Measurements from ENCODE around the gene PXDN. TPM values are rescaled to one million over a fixed set of nuclear protein-coding genes. Genes with fewer than 3 reads are reported as not detected.

Gene PXDN
- total and polyA plus RNA-seq, 2 donors (not counting 1 experiment from before 2014, with no cell fraction given), result 0.21 to 1.4 TPM

GRCh38 chr2:1609040-1609439, 135.3 kb downstream of the PXDN start:
- Histone ChIP-seq H3K79me2 (ENCODE audit: control insufficient read depth, insufficient read depth, low read length) (no peaks in the 10 kb centered on the region), H4K20me1 (ENCODE audit: control insufficient read depth, insufficient read depth, low read length, poor library complexity, severe bottlenecking) (no peaks in the 10 kb centered on the region), H3K9me3 (ENCODE audit: control extremely low read depth in 1 of 3, control insufficient read depth in 2 of 3, insufficient read depth in 1 of 3, low read length in 2 of 3) (peaks cover 0 to 14% (median 0%) of the 10 kb centered on the region in 3 donors), H3K4me2 (replicated peaks; ENCODE audit: low read depth, low read length, poor library complexity, severe bottlenecking) (peak overlapping the region; percentile 49), H2AFZ (ENCODE audit: insufficient read depth, low read depth, low read length, poor library complexity, severe bottlenecking) (no peak overlapping the region), H3K4me1 (ENCODE audit: control insufficient read depth in 2 of 2, insufficient read depth in 2 of 2, low read length in 2 of 2) (peaks cover 54 to 72% of the 10 kb centered on the region in 2 donors), H3K27me3 (replicated peaks in 1 of 4; ENCODE audit: control extremely low read depth in 1 of 4, control insufficient read depth in 3 of 4, insufficient read depth in 4 of 4, low read length in 3 of 4) (peaks cover 0 to 12% (median 3%) of the 10 kb centered on the region in 4 experiments), H3K9ac (ENCODE audit: low read length) (no peak overlapping the region), H3K27ac (ENCODE audit: low read length in 2 of 2) (no peak overlapping the region), H3K36me3 (replicated peaks in 1 of 2; ENCODE audit: control extremely low read depth in 1 of 2, control insufficient read depth in 1 of 2, extremely low read depth in 1 of 2, insufficient read depth in 2 of 2, low read length in 1 of 2) (no peaks in the 10 kb centered on the region), H3K4me3 (ENCODE audit: control extremely low read depth in 1 of 5, extremely low read depth in 1 of 5, insufficient read depth in 1 of 5, low read depth in 2 of 5, low read length in 4 of 5) (no peak overlapping the region)
- CTCF ChIA-PET, result no interaction called here
- intact Hi-C loops (cut with micrococcal nuclease), result no loop called here
- no peak for ATAC-seq (ENCODE audit: low read depth)
- peaks cover 55% of the 10 kb centered on the region for H3K4me1 Mint-ChIP-seq
- no peak for TF ChIP-seq EZH2 (IDR thresholded peaks at IDR 0.05; ENCODE audit: borderline replicate concordance, insufficient read depth, low read depth, low read length, poor library complexity, severe bottlenecking)
- TF ChIP-seq, protein P1, sequence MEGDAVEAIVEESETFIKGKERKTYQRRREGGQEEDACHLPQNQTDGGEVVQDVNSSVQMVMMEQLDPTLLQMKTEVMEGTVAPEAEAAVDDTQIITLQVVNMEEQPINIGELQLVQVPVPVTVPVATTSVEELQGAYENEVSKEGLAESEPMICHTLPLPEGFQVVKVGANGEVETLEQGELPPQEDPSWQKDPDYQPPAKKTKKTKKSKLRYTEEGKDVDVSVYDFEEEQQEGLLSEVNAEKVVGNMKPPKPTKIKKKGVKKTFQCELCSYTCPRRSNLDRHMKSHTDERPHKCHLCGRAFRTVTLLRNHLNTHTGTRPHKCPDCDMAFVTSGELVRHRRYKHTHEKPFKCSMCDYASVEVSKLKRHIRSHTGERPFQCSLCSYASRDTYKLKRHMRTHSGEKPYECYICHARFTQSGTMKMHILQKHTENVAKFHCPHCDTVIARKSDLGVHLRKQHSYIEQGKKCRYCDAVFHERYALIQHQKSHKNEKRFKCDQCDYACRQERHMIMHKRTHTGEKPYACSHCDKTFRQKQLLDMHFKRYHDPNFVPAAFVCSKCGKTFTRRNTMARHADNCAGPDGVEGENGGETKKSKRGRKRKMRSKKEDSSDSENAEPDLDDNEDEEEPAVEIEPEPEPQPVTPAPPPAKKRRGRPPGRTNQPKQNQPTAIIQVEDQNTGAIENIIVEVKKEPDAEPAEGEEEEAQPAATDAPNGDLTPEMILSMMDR (IDR thresholded peaks at IDR 0.05), result no peak
- no peaks in the 10 kb centered on the region for H3K9me3 Mint-ChIP-seq (ENCODE audit: insufficient read depth)
- WGBS (ENCODE audit: insufficient coverage), result no CpG with 5 or more reads among the region's 3 CpGs
- POLR2A ChIA-PET, result no interaction called here
- H3K27me3 Mint-ChIP-seq, result peaks cover 4% of the 10 kb centered on the region
- DNase-seq, result no peak
- no peak overlapping the region for H3K27ac Mint-ChIP-seq
- H3K4me3 Mint-ChIP-seq, result no peak overlapping the region

DNA sequence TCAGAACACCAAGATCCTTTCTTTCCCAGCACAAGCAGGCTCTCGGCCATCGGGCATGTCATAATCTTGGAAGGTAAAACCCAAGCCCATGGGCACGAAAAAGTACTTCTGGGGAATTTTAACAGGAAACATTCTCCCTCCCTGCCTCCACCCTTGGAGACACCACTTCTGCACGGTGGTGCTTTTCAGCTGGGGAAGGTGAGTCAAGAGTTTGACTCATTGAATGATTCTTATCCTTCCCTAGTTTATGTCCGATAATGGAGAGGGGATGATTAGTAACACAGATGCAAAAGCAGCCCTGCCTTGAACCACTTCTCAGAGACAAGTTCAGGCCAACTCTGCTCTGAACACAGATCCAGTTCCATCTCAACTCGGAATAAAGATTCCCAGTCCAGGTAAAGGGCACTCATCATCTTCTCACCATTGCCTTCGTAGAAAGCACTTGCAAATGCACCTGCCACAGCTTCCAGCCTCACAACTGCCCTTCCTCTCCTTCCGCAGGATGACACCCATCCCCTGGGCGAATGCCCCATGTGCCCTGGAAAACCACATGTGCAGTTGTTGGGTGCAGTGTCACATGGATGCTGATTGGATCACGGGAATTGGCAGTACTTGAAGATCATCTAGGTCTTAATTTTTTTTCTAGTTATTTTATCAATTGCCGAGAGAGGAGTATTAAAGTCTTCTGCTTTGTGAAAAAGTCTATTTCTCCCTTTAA, 136.2 kb downstream of the PXDN start:
- Mint-ChIP-seq H3K9me3 (ENCODE audit: insufficient read depth) (no peaks in the 10 kb centered on the region), H3K4me3 (no peak overlapping the region), H3K4me1 (peaks cover 46% of the 10 kb centered on the region), H3K27me3 (peaks cover 4% of the 10 kb centered on the region), H3K27ac (no peak overlapping the region)
- Histone ChIP-seq H3K79me2 (ENCODE audit: control insufficient read depth, insufficient read depth, low read length) (no peaks in the 10 kb centered on the region), H3K4me2 (replicated peaks; ENCODE audit: low read depth, low read length, poor library complexity, severe bottlenecking) (no peak overlapping the region), H3K36me3 (replicated peaks in 1 of 2; ENCODE audit: control extremely low read depth in 1 of 2, control insufficient read depth in 1 of 2, extremely low read depth in 1 of 2, insufficient read depth in 2 of 2, low read length in 1 of 2) (no peaks in the 10 kb centered on the region), H3K9ac (ENCODE audit: low read length) (no peak overlapping the region), H2AFZ (ENCODE audit: insufficient read depth, low read depth, low read length, poor library complexity, severe bottlenecking) (no peak overlapping the region), H3K4me3 (ENCODE audit: control extremely low read depth in 1 of 5, extremely low read depth in 1 of 5, insufficient read depth in 1 of 5, low read depth in 2 of 5, low read length in 4 of 5) (no peak overlapping the region), H3K27me3 (replicated peaks in 1 of 4; ENCODE audit: control extremely low read depth in 1 of 4, control insufficient read depth in 3 of 4, insufficient read depth in 4 of 4, low read length in 3 of 4) (peaks cover 0 to 20% (median 6%) of the 10 kb centered on the region in 4 experiments), H3K27ac (ENCODE audit: low read length in 2 of 2) (no peak overlapping the region), H3K9me3 (ENCODE audit: control extremely low read depth in 1 of 3, control insufficient read depth in 2 of 3, insufficient read depth in 1 of 3, low read length in 2 of 3) (peaks cover 0 to 16% (median 0%) of the 10 kb centered on the region in 3 donors), H3K4me1 (ENCODE audit: control insufficient read depth in 2 of 2, insufficient read depth in 2 of 2, low read length in 2 of 2) (peaks cover 45 to 63% of the 10 kb centered on the region in 2 donors), H4K20me1 (ENCODE audit: control insufficient read depth, insufficient read depth, low read length, poor library complexity, severe bottlenecking) (no peaks in the 10 kb centered on the region)
- DNase-seq (no peak), ATAC-seq (ENCODE audit: low read depth) (no peak)
- CTCF ChIA-PET, result no interaction called here
- 100% methylated on average over 3 of the region's 11 CpGs for WGBS (ENCODE audit: insufficient coverage)
- TF ChIP-seq, protein P1 (IDR thresholded peaks at IDR 0.05), result no peak
- no peak for TF ChIP-seq EZH2 (IDR thresholded peaks at IDR 0.05; ENCODE audit: borderline replicate concordance, insufficient read depth, low read depth, low read length, poor library complexity, severe bottlenecking)
- intact Hi-C loops (cut with micrococcal nuclease), result no loop called here
- POLR2A ChIA-PET, result no interaction called here
